Endothelial cell of umbilical vein (primary cell): Measurements from ENCODE around the gene LTB4R.

Experiments
- CTCF ChIP-seq, 2 donors: IDR thresholded peaks; 1 replicate in 1 of 2; 2 replicates in 1 of 2; pipeline ENCODE4 v1.5.1; 2011; ENCODE audit warnings: low read length in 2 of 2, mild to moderate bottlenecking in 2 of 2, moderate library complexity in 2 of 2, control low read depth in 1 of 2, inconsistent platforms in 1 of 2, low read depth in 1 of 2; ENCODE audit not compliant: insufficient read depth in 1 of 2; ENCODE audit errors: extremely low read depth in 1 of 2
- POLR2A ChIP-seq: IDR thresholded peaks from 2 replicates; pipeline ENCODE4 v1.6.1; 2012; ENCODE audit warnings: low read depth, mild to moderate bottlenecking, control low read depth, low read length

DNA sequence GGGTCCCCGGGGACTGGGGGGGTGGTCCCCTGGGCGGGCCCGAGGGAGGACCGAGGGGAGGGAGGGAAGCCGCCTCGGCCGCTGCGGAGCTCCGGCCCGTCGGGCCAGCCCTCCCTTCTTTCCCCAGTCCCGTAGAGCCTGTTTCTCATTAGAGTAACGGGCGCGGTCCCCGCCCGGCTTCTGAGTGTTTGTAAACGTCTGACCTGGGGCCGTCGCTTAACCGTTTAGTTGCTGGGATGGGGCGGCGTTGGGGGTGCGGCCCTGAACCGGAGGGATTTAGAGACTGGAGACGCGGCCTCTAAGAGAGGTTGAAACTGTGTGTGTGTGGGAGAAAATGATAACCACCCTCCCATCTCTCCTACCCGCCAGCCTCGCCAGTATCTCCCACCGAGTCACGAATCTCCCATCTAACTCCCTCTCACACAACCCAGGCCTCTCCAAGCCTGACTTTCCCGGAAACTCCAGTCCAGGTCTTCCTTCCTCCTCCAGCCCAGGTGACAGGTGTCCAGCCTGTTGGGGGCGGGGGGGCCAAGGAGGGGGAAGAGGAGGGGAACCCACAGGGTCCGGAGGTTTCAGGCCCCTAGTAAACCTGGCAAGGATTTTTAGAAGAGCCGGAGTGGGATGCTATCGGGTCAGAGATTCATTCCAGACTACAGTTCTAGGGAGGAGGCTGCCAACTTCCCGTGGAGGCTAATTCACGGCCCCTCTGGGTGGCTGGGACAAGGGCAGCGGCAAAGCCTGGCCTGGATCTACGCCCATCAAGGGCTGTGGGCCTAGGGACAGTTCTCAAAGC is 55.6 kb downstream of the LTB4R start:
- no peak for TF ChIP-seq CTCF (IDR thresholded peaks at IDR 0.05; ENCODE audit: extremely low read depth in 1 of 2, insufficient read depth in 1 of 2, low read depth in 1 of 2, low read length in 2 of 2)
- TF ChIP-seq POLR2A, result peak; percentile 32
